GM19023 (cell line): ENCODE measurements around the gene TMCC3.
A peak's percentile ranks its signal among the peaks of the same experiment; 100 is the strongest.
"Not testable (repeated sequence)": the region's sequence is repeated elsewhere in the genome, so short reads cannot be mapped to it uniquely, and the experiment has no call there.

ENCODE experiments used
- ATAC-seq: cut with Tn5 transposase; IDR thresholded peaks from one replicate; pipeline ENCODE4 v1.9.1; 2021; ENCODE audit warnings: mild to moderate bottlenecking, moderate library complexity; ENCODE audit not compliant: unreplicated experiment

The TMCC3 gene

GRCh38 chr12:94636462-94637085, 13.8 kb downstream of the TMCC3 start:
- ATAC-seq, result no peak

DNA sequence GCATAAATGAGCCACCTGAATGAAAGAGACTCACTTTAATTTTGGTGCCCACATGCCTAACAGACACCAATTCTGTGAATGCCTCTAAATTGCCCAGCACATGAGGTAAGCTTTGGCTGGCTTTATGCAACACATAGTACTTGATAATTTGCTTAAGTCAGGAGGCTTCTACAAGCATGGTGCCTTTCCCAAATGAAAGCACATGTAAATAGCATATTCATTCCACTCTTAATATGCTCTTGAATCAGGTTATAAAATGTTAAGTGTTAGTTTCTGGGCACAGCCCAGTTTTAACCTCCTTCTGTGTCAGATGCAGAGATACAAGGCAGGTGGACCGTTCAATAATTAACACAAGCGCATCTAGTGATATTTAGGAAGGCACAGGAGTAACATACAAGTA, 15.6 kb downstream of the TMCC3 start:
- no peak for ATAC-seq

- ATAC-seq, result no peak
Observed at GRCh38 chr12:94633401-94633800, 17.0 kb downstream of the TMCC3 start.

DNA sequence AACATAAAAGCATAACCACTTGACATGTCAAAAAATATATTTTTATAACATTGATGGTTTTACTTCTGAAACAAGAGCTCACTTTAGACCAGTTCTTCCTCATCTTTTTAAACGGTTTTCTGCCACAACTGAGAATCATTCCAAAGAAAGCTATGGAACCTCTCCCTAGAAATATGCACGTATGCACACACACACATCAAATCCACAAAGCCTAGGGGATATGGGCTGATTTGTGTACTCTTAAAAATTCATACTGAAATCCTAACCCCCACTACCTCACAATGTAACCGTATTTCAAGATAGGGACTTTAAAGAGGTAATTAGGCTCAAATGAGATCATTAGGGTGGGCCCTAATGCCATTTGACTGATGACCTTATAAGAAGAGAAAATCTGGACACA, 19.3 kb downstream of the TMCC3 start:
- ATAC-seq, result no peak

DNA sequence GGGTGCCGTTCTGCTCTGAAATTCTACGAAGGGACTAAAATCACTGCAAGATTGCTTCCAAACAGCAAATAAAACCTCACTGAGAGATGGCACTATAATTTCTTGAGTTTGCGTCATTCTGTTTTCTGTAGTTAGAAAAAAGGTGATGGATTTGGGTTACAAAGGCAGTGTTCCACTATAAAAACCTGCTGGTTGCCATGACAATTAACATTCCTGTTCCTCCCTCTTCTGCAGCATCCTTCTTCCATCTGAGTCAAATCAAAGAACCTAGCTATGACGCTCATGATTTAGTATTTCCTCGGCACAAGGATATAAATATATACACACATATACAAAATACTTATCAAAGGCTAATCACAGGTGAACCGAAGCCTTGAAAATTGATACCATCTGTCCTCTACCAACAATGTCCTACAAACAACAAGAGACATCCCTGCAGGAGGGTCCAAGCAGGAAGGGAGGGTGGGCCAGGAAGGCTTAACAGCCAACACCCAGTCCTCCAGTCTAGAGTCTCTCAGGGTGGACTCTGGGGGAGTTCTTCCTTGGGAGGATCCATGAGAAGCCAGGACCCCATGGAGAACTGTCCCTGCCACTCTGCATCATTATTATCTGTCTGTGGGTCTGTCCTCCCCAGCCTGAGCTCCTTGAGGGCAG, 21.4 kb downstream of the TMCC3 start:
- no peak for ATAC-seq

- no peak for ATAC-seq
Observed at GRCh38 chr12:94628369-94628768, 22.0 kb downstream of the TMCC3 start.

DNA sequence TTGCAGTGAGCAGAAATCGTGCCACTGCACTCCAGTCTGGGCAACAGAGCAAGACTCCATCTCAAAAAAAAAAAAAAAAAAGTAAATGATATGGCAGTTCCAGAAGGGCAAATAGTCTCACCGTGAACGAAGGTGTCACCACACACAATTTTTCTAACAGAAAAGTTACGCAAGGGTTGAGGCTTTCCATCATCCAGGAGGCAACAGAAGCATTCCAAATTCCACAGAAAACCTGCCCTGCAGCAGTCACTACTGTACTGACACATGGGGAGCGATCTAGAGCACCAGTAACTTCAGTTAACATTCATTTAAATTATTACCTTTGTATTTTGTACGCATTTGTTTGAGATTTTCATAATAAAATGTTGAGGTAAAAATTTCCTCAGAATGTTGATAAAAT, 24.8 kb downstream of the TMCC3 start:
- no peak for ATAC-seq

DNA sequence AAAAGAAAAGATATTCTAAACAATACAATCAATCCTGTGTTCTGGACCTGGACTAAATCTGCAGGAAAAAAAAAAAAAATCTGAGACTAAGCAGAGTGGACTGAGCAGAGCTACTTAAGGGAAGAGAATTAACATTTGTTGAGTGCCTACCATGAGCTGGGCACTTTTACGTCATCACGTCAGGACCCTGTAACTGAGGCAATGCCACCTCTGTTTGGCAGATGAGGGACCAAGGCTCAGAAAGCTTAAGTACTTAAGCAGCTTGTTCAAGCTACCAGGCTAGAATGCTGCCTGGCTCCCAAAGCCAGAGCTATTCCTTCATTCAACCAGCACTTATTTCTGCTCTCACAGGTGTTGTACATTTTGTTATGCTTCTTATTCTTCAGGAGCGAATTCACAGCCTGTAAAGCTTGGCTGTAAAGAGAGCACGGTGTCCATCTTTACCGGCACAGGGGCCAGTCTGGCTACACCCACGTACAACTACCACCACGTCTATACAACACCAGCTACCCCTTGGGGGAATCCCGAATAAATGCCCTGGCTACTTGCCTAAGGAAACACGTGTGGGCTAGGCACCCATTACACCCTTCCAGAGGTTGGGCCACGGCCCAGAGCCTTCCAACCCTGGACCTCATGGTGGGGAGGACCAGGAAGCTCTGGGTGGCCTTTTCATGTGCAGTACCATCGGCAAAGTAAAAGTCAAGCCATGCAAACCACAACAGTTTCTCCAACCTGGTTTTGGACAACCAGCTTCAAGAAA, 27.0 kb downstream of the TMCC3 start:
- ATAC-seq, result no peak

DNA sequence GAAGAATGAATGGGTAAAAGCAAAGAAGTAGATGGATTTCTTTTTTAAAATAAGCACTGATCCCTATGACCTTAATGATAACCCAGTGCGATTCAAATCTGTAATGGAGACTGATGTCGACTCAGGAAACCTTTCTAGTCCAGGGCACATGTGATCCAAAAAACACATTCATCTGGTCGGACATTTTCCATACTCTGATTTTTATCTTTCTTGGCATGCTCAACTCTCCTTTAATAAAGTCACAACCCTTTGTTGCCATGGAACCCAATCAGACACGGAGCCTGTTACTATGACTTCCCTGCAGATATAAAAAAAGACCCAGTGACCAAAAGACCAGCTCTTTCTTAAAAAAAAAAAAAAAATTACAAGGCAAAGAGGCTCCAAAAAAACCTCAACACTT, 27.9 kb downstream of the TMCC3 start:
- ATAC-seq, result no peak

GRCh38 chr12:94621662-94622359, 28.5 kb downstream of the TMCC3 start:
- ATAC-seq, result peak; percentile 93

DNA sequence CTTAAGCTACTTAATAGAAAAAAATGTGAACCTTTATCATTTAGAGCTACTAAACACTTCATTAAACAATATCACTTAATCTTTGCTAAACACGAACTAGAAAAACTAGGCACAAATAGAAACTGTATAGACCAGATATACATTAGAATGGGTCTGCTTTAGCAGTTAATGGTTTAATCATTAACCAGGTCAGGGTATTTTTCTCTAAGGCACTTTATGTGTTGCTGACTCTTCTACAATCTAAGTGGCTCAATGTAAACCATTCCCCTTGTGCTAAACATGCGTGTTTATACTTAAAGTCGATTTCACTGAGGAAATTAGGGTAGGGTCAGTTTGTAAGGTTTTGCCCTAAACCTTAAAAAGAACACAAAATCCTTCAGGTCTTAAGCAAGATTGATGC, 29.7 kb downstream of the TMCC3 start:
- no peak for ATAC-seq

- no peak for ATAC-seq
Observed at GRCh38 chr12:94618995-94619695, 31.2 kb downstream of the TMCC3 start.

- no peak for ATAC-seq
Observed at GRCh38 chr12:94617101-94617500, 33.3 kb downstream of the TMCC3 start.

DNA sequence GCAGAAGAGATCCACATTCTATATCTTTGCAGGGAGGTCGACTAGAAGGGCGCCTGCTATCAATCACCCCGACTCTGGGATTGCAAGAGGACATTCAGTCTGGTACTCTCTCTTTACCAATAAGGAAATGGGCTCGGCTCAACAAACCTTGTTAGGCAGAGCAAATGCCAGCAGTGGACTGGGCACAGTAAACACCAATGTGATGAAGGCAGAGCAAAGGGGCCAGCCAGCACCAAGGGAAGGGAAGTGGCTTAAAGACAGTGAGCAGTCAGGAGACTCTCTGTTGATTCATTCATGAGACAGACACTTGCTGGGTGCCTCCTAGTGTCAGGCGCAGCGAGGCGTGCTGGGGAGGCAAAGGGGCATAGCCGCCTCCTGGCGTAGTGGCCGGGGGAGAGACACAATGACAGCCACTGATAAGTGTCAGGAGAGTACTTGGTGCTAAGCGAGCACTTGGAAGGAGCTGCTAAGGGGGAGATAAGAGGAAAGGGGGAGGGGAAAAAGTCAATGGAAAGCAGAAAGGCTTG, 34.1 kb downstream of the TMCC3 start:
- no peak for ATAC-seq

DNA sequence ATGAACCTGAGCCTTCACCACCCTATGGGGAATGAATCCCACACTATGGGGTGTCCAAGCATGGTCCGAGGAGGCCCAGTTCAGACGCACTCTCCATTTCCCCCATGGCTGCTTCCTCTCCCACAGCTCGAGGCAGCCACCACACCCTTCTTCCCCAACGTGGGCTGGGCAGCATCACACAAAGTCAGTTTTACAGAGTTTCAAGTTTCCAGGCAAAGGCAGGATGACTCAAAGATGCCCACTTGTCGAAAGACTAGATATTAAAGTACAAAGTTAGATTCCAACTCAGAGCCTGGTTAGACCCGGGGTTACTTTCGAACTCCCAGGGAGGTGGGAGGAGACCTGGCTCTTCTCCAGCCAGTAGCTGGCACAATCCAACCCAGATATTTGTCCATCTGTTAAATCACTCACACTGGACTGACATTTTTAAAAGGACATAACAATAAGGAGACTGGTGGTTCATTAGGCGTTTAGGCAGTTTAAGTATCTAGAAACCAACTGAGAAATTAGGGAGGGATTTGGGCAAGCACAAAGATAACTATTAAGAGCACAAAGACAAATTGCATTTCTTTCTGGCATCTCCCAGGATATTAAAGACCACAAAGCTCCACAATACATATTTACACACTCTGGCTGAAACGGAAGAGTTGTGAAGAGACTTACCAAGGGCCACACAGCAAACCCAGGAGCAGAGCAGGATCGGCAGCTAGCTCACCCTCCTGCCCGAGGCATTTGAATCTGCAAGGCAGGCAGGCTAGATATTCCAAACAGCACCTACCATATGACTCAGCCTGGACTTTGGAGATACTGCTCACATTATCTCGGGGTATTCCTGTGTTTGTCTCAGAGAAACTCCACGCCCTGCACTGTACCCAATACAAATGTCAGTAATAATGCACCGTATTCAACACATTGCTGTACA, 34.8 kb downstream of the TMCC3 start:
- ATAC-seq, result no peak

DNA sequence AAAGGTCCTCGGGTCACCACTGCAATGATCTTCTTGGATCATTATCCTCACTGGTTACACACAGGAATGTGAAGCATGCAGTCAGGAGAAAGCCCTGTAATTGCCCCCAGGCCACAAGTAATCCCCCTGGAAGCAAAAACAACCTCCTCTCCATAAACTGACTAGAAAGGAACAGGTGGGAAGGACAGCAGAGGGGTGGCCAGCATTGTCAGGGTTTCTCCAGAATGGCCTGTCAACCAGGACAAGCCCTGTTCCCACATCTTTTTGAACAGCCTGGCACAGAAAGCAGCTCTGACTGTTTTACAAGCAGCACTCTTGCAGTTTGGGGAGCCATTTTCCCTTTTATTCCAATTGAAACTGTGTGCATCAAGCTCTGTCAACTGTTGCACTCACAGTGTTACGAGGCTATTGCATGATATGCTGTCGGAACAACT, 36.1 kb downstream of the TMCC3 start:
- no peak for ATAC-seq

DNA sequence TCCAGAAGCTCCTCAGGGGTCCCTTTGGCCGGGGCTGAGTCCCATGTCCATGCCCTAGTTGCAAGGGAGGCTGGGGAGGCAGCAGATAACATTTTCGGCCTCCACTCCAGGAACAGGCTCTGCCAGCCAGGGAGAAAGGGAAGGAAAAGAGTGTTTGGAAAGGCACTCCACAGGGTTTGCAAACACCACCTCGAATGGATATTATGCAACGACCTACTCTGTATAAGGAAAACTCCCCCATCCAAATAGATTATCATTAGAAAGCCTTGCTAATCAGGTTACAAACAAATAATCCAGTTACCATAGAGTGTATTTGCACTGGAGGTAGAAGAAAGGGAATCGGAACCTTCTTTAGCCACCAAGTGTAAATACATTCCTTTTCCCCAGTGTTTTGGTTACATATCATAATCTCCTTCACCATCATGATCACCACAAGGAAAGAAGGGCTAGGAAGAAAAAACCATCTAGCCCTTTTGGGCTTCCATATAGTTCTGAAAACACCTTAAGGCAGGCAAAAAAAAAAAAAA, 40.4 kb downstream of the TMCC3 start:
- ATAC-seq, result no peak

DNA sequence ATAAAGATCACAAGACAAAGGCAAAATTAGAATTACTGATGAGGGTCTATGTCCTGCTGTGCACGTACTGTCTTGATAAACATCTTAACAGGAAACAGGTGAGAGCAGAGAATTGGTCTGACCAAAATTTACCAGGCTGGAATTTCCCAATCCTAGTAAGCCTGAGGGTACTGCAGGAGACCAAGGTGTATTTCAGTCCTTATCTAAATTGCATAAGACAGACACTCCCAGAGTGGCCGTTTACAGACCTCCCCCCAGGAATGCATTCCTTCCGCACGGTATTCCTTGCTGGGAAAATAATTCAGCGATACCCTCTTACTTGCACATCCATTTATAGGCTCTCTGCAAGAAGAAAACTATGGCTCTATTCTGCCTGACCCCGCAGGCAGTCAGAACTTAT, 43.5 kb downstream of the TMCC3 start:
- not testable (repeated sequence) for ATAC-seq

- no peak for ATAC-seq
Observed at GRCh38 chr12:94604366-94604698, 46.0 kb downstream of the TMCC3 start.
